Loucy (cell line): ENCODE measurements around the gene SMIM38.

Experiments
- H2AFZ ChIP-seq: fragments of 200-600 bp; sonication (generic); 2 replicates; pipeline ENCODE4 v1.6.0; 2016; ENCODE audit warnings: antibody characterized with exemption, mild to moderate bottlenecking, low read length, moderate library complexity
- H3F3A ChIP-seq: fragments of 200-600 bp; 2 replicates; pipeline ENCODE4 v1.6.0; 2016; ENCODE audit warnings: antibody characterized with exemption, low read depth, mild to moderate bottlenecking
- H3K27me3 ChIP-seq: fragments of 200-600 bp; sonication (generic); 2 replicates; pipeline ENCODE4 v1.6.1; 2014; ENCODE audit warnings: low read length, mild to moderate bottlenecking; ENCODE audit not compliant: insufficient read depth, poor library complexity, severe bottlenecking
- H3K36me3 ChIP-seq: fragments of 200-600 bp; sonication (generic); 2 replicates; pipeline ENCODE4 v1.6.1; 2016; ENCODE audit warnings: low read length; ENCODE audit not compliant: insufficient read depth
- H3K4me1 ChIP-seq: fragments of 200-600 bp; sonication (generic); 2 replicates; pipeline ENCODE4 v1.5.1; 2014; ENCODE audit warnings: low read length, mild to moderate bottlenecking; ENCODE audit not compliant: insufficient read depth, poor library complexity, severe bottlenecking
- H3K4me2 ChIP-seq: fragments of 200-600 bp; sonication (generic); 2 replicates; pipeline ENCODE4 v1.6.0; 2014; ENCODE audit warnings: antibody characterized with exemption, low read length, low read depth, mild to moderate bottlenecking; ENCODE audit not compliant: poor library complexity, severe bottlenecking
- H3K4me3 ChIP-seq: fragments of 200-600 bp; sonication (generic); 2 replicates; pipeline ENCODE4 v1.5.1; 2014; ENCODE audit warnings: low read length, mild to moderate bottlenecking, mixed read lengths; ENCODE audit not compliant: poor library complexity, severe bottlenecking
- H3K79me2 ChIP-seq: fragments of 200-600 bp; sonication (generic); 2 replicates; pipeline ENCODE4 v1.6.1; 2014; ENCODE audit warnings: low read length; ENCODE audit not compliant: insufficient read depth
- H3K9ac ChIP-seq: fragments of 200-600 bp; sonication (generic); 2 replicates; pipeline ENCODE4 v1.6.0; 2014; ENCODE audit warnings: mild to moderate bottlenecking, low read depth, low read length, moderate library complexity; ENCODE audit not compliant: poor library complexity, severe bottlenecking
- H3K9me2 ChIP-seq: fragments of 200-600 bp; sonication (generic); replicated peaks from 2 replicates; pipeline ENCODE4 v1.6.1; 2016; ENCODE audit warnings: low read depth, low read length, mixed read lengths
- H3K9me3 ChIP-seq: fragments of 200-600 bp; sonication (generic); 2 replicates; pipeline ENCODE4 v1.6.1; 2014; ENCODE audit warnings: mild to moderate bottlenecking, antibody characterized with exemption, low read length, low read depth; ENCODE audit not compliant: insufficient read depth
- H4K20me1 ChIP-seq: fragments of 200-600 bp; sonication (generic); 2 replicates; pipeline ENCODE4 v1.6.0; 2014; ENCODE audit warnings: antibody characterized with exemption, low read length, mild to moderate bottlenecking; ENCODE audit not compliant: insufficient read depth, poor library complexity, severe bottlenecking
- CTCF ChIP-seq: fragments of 200-600 bp; sonication (generic); conservative IDR thresholded peaks from 2 replicates; pipeline ENCODE4 v1.5.1; 2014; ENCODE audit warnings: mild to moderate bottlenecking, antibody characterized with exemption, low read length
- EZH2phosphoT487 ChIP-seq: fragments of 200-600 bp; IDR thresholded peaks from 2 replicates; pipeline ENCODE4 v1.6.1; 2018; ENCODE audit warnings: antibody characterized with exemption, mild to moderate bottlenecking, moderate library complexity, borderline replicate concordance

SMIM38 gene

GRCh38 chr11:69186316-69187260, 30.9 kb downstream of the SMIM38 start:
- Histone ChIP-seq H3K9ac (no peak overlapping the region), H3K9me3 (no peaks in the 10 kb centered on the region; the same call in 1 of the 2 replicates), H3K4me3 (no peak overlapping the region), H3K9me2 (no peaks in the 10 kb centered on the region), H3F3A (no peaks in the 10 kb centered on the region), H3K79me2 (no peaks in the 10 kb centered on the region), H3K4me2 (no peak overlapping the region), H3K36me3 (no peaks in the 10 kb centered on the region), H3K4me1 (no peaks in the 10 kb centered on the region), H2AFZ (no peak overlapping the region), H4K20me1 (no peaks in the 10 kb centered on the region), H3K27me3 (no peaks in the 10 kb centered on the region)
- no peak for TF ChIP-seq EZH2phosphoT487
- no peak for TF ChIP-seq CTCF

- Histone ChIP-seq H3K9ac (no peak overlapping the region), H3K9me3 (no peaks in the 10 kb centered on the region; the same call in 1 of the 2 replicates), H2AFZ (no peak overlapping the region), H3K9me2 (no peaks in the 10 kb centered on the region), H3F3A (no peaks in the 10 kb centered on the region), H3K27me3 (no peaks in the 10 kb centered on the region), H3K4me1 (no peaks in the 10 kb centered on the region), H3K4me2 (no peak overlapping the region), H4K20me1 (no peaks in the 10 kb centered on the region), H3K4me3 (no peak overlapping the region), H3K36me3 (no peaks in the 10 kb centered on the region), H3K79me2 (no peaks in the 10 kb centered on the region)
- no peak for TF ChIP-seq EZH2phosphoT487
- TF ChIP-seq CTCF, result no peak
Observed at GRCh38 chr11:69187540-69188065, 31.9 kb downstream of the SMIM38 start.

GRCh38 chr11:69189059-69189458, 33.3 kb downstream of the SMIM38 start:
- Histone ChIP-seq H3F3A (no peaks in the 10 kb centered on the region), H3K9ac (no peak overlapping the region), H3K4me2 (no peak overlapping the region), H3K36me3 (no peaks in the 10 kb centered on the region), H3K9me2 (no peaks in the 10 kb centered on the region), H4K20me1 (no peaks in the 10 kb centered on the region), H3K9me3 (no peaks in the 10 kb centered on the region; the same call in 1 of the 2 replicates), H3K4me3 (no peak overlapping the region), H3K4me1 (no peaks in the 10 kb centered on the region), H2AFZ (no peak overlapping the region), H3K27me3 (no peaks in the 10 kb centered on the region), H3K79me2 (no peaks in the 10 kb centered on the region)
- no peak for TF ChIP-seq CTCF
- TF ChIP-seq EZH2phosphoT487, result no peak
